NCI-H1105 treated with DMSO at 0.1 percent for 48 hours (cell line): Measurements from ENCODE around the gene AHCYL2.
"Not testable (repeated sequence)": the region's sequence is repeated elsewhere in the genome, so short reads cannot be mapped to it uniquely, and the experiment has no call there.

Experiments
- DNase-seq: peaks from one replicate; lab custom pipeline; 2025; lab: John Stamatoyannopoulos, UW

AHCYL2 gene

DNA sequence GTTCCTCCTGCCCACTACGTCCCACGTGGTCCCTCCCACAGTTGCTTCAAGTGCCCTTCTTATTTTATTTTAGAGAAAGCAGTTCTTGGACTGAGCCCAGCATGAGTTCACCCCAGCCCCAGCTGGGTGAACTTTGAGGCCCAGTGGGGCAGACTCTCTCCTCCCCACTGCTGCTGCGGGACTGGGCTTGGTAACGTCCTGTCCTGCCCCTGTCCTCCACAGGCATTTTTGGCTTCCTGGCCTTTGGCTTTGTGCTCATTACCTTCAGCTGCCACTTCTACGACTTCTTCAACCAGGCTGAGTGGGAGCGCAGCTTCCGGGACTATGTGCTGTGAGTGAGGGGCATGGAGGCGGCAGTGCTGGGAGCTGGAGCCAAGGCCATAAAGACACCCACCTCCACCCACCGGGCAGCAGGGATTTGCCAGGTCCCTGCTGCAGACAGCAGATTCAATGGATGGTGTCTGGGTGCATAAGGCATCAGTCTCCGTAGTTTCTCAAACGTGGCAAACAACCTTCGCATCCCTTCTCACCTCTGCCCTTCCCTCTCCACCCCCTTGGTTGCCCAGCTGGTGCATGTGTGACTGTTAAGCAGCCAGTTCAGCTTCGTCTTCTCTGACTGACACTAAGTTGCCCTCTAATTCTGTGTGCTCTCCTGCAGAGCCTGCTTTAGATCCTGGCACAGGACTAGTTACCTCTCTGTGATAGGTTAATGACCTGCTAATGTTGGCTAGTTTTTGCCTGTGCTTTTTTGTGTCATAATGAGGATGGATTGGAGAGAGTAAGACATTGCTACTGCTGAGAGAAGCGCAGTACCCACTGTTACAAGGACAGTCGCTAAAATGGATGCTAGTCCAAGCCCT is 15.5 kb upstream of the AHCYL2 start:
- DNase-seq: no peak

DNA sequence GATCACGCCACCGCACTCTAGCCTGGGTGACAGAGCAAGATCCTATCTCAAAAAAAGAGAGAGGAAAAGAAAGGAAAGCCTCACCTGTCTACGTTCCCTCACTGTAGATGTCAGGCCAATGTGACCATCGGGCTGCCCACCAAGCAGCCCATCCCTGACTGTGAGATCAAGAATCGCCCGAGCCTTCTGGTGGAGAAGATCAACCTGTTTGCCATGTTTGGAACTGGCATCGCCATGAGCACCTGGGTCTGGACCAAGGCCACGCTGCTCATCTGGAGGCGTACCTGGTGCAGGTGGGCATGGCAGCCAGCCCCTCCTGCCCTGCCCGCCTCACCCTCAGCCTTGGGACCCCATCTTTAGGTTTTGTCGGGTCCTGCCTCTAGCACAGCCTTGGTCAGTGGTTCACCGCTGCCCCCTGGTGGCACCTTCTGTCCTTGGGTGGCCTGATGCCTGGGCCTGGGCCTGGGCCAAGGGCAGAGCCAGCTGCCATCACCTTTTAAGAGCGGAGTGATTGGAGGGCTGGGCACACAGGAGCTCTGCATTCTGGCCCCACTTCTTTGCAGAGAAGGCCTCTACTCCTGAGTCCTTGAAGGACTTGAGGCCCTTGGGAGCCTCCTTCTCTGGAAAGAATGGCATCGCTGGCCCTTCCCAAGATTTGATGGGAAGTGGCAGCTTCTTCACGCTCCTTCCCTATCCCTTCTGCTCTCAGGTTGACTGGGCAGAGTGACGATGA is 14.4 kb upstream of the AHCYL2 start:
- DNase-seq: peak; percentile 63

- DNase-seq: no peak
Measured at GRCh38 chr7:129210989-129211312, 13.9 kb upstream of the AHCYL2 start.

DNA sequence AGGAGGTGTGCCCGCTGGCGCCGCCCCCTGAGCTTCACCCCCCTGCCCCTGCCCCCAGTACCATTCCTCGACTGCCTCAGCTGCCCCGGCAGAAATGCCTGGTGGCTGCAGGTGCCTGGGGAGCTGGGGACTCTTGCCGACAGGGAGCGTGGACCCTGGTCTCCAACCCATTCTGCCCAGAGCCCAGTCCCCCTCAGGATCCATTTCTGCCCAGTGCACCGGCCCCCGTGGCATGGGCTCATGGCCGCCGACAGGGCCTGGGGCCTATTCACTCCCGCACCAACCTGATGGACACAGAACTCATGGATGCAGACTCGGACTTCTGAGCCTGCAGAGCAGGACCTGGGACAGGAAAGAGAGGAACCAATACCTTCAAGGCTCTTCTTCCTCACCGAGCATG is 12.7 kb upstream of the AHCYL2 start:
- DNase-seq: no peak

DNA sequence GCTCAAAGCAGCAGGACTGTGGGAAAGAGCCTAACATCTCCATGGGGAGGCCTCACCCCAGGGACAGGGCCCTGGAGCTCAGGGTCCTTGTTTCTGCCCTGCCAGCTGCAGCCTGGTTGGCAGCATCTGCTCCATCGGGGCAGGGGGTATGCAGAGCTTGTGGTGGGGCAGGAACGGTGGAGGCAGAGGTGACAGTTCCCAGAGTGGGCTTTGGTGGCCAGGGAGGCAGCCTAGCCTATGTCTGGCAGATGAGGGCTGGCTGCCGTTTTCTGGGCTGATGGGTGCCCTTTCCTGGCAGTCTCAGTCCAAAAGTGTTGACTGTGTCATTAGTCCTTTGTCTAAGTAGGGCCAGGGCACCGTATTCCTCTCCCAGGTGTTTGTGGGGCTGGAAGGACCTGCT is 12.2 kb upstream of the AHCYL2 start:
- DNase-seq: no peak

GRCh38 chr7:129213828-129214227 is 11.0 kb upstream of the AHCYL2 start:
- peak; percentile 15 for DNase-seq

DNA sequence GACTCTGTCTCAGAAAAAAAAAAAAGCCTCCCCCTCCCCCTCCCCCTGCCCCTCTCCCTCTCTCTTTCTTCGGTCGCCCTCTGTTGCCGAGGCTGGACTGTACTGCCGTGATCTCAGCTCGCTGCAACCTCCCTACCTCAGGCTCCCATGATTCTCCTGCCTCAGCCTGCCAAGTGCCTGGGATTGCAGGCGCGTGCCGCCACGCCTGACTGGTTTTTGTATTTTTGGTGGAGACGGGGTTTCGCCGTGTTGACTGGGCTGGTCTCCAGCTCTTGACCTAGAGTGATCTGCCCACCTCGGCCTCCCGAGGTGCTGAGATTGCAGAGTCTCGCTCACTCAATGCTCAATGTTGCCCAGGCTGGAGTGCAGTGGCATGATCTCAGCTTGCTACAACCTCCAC is 9.1 kb upstream of the AHCYL2 start:
- not testable (repeated sequence) for DNase-seq

DNA sequence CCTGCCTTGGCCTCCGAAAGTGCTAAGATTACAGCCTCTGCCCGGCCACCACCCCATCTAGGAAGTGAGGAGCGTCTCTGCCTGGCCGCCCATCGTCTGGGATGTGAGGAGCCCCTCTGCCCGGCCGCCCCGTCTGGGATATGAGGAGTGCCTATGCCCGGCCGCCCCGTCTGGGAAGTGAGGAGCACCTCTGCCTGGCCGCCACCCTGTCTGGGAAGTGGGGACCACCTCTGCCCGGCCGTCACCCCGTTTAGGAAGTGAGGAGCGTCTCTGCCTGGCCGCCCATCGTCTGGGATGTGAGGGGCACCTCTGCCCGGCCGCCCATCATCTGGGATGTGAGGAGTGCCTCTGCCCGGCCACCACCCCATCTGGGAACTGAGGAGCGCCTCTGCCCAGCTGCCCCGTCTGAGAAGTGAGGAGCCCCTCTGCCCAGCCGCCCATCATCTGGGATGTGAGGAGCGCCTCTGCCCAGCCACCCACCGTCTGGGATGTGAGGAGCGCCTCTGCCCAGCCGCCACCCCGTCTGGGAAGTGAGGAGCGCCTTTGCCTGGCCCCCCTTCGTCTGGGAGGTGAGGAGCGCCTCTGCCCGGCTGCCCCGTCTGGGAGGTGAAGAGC is 8.6 kb upstream of the AHCYL2 start:
- DNase-seq: not testable (repeated sequence)

DNA sequence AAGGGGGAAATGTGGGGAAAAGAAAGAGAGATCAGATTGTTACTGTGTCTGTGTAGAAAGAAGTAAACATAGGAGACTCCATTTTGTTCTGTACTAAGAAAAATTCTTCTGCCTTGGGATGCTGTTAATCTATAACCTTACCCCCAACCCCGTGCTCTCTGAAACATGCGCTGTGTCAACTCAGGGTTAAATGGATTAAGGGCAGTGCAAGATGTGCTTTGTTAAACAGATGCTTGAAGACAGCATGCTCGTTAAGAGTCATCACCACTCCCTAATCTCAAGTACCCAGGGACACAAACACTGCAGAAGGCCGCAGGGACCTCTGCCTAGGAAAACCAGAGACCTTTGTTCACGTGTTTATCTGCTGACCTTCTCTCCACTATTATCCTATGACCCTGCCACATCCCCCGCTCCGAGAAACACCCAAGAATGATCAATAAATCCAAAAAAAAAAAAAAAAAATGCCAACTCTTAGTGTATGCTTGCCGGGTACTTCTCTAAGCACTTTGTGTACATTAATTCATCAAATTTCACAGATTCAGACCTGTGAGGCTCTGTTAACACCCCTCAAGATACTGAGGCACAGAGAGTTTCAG is 7.9 kb upstream of the AHCYL2 start:
- DNase-seq: not testable (repeated sequence)

GRCh38 chr7:129218514-129219062 is 6.2 kb upstream of the AHCYL2 start:
- DNase-seq: peak; percentile 78

- DNase-seq: not testable (repeated sequence)
Measured at GRCh38 chr7:129219166-129219565, 5.7 kb upstream of the AHCYL2 start.

DNA sequence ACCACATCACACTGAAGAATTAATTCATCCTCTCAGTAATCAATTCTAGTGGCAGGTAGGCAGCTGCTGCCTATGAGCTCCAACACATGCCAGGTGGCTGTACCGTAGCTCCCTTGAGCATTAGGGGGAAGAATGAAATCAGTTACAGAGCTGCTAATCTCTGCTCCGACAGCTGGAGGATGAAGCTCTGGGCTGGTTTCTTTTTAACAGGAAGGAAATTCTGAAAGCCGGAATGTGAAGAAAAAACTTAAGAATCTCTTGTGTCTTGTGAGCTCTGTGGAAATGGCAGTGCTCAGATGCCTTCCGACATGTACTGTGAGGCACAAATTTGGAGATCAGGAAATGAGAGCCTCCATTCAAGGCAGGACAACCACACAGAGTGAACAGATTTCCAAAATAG is 2.8 kb upstream of the AHCYL2 start:
- no peak for DNase-seq

- peak; percentile 62 for DNase-seq
Measured at GRCh38 chr7:129225206-129225930, 538 bp downstream of the AHCYL2 start.

DNA sequence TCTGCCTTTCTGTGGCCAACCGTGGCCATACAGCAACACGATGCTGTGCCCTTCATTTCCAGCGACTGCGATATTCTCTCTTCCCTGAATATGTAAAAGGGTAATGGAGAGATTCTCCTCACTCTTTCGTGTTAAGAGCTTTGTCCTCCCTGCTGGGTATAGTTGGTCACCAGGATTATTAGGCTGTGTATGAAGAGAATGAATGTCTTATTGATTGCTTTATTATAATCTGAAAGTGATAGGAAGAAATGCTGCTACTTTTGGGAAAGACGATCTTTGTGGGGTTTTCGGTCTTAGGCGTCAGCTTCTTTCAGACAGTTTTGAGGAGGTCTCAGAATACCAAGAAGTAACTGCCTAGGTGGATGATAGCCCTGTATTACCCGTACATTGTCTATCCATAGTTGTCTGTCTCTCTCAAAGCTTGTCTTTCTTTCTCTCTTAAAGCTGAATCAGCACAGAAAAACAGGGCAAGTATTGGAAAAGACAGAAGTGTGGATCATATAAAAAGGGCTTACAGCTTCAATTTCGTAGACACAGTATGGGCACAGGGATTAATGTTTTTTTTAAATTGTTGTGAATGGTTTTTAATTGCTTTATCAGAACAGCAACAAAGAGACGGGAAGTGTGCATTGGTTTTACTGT is 1.2 kb downstream of the AHCYL2 start:
- DNase-seq: no peak

DNA sequence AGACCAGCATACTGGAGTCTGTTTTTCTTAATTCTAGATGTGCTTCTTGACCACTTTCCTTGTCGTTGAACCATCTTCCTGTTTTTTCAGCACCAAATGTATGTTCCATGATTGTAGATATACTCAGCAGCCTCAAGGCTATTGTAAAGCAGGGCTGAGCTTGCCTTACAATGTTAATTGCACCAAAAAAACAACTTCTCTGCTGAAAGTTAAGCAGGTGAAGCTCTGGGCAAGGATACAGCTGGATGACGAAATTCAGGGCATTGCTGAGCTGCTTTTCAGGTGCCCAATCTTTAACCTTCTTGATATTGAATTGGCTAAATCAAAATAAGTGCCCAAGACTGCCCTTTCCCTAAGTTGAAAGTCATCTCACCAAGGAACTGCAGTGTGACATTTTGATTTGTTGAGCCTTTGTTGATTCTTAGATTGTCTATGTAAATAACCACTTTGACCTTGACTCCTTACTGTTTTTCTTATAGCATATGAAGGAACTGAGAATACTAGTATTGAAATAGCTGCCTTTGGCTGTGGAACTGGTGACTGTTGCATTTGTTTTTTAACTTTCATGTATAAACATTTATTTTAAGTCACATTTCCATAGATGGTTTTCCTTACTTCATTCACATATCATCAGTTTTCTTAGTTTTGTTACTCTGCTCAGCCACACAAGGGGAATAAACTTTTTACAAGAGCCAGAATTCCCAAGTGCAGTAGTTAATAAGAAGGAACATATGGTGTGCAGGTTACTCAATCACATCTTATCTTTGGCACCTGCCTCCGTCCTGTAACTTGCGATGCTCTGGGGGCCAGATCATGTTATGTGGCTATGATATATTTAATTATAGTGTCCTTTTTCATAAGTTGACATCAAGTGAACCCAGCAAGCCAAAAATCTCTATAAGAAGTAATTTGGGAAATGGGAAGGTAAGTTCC is 3.1 kb downstream of the AHCYL2 start:
- no peak for DNase-seq

DNA sequence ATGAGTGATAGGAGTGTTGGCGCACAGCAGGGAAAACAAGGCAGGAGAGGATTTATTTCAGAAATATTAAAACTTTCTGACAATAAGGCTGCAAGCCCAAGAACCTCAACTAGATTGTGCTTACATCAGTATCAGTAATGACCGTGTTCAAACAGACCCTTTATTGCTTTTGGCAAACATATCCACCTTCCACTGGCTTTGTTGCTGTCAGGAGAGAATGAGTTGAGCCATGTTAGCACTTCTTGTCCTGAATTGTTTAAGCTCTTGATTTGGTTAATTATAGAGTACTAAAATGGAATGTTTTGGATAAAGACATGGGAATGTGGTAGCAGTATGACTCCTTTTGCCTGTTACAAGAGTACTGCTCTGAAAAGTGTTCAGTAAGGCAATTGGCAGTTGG is 3.8 kb downstream of the AHCYL2 start:
- peak; percentile 43 for DNase-seq

DNA sequence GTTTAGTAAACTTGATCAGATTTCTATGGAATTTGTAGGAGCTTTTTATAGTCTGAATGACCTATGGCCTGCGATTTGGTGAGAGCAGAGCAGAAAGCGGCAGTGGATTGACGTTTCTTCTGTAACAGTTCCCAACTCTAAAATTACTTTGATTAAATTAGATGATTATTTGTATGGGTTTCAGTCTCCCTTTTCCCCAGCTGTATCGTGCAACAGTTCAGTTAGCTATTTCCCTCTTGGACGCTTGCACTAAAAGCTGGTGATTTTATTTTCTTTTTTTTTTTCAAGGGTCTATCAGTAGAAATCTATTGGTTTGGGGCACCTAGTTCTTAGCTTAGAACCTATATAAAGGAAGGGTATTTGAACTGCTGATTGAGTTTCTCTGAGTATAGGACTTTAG is 6.8 kb downstream of the AHCYL2 start:
- DNase-seq: no peak

DNA sequence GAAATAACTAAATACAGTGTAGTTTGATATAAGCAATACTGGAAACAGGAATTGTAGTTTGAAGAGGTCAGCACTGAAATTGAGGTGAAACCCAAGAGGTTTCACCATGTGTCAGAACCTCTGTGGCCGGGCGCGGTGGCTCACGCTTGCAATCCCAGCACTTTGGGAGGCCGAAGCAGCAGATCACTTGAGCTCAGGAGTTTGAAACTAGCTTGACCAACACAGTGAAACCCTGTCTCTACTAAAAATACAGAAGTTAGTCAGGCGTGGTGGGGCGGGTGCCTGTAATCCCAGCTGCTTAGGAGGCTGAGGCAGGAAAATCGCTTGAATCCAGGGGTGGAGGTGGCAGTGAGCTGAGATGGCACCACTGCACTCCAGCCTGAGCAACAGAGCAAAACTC is 13.7 kb downstream of the AHCYL2 start:
- no peak for DNase-seq

DNA sequence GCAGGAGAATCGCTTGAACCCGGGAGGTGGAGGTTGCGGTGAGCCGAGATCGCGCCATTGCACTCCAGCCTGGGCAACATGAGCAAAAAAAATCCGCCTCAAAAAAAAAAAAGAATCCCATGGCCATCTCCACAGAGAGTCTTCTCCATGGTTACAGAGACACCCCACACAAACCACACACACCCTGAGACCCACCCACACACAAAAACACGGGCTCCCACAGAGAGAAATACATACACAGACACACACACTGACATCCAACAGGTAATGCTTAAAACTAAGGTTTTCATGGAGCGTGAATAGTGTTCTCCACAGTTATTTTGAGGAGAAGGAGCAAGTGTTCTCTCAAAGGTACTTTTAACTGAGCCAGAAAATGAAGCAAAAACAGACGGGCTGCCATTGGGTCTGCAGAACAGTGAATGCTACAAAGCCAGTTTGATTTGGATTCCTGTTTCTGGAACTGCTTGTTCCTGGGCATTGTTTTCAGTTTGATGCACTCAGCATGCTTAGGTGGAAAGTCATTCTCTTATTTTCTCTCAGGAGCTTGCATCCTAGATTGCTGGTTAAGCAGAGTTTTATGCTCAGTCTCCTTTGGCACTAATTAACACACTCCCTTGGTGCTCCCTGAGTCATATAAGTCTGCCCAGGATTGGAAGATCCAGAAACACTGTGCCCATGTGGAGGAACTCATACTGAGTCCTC is 15.4 kb downstream of the AHCYL2 start:
- no peak for DNase-seq
